ENCODE measurements around the gene INSIG1.

The INSIG1 gene

GRCh38 chr7:155303039-155303593 lies 5.4 kb downstream of the INSIG1 start:
- no peak for DNase-seq (ENCODE audit: low read depth in 2 of 2)

GRCh38 chr7:155303897-155304296 lies 6.2 kb downstream of the INSIG1 start:
- no peak for DNase-seq (ENCODE audit: low read depth in 2 of 2)

GRCh38 chr7:155305231-155305904 lies 7.7 kb downstream of the INSIG1 start:
- no peak for DNase-seq (ENCODE audit: low read depth in 2 of 2)

GRCh38 chr7:155306673-155307470 lies 9.2 kb downstream of the INSIG1 start:
- DNase-seq (ENCODE audit: low read depth in 2 of 2) = no peak

GRCh38 chr7:155308330-155309020 lies 10.8 kb downstream of the INSIG1 start:
- no peak for DNase-seq (ENCODE audit: low read depth in 2 of 2)

- no peak for DNase-seq (ENCODE audit: low read depth in 2 of 2)
Observed at GRCh38 chr7:155309021-155309338, 11.3 kb downstream of the INSIG1 start.

- no peak for DNase-seq (ENCODE audit: low read depth in 2 of 2)
Observed at GRCh38 chr7:155310425-155311114, 12.9 kb downstream of the INSIG1 start.

- no peak for DNase-seq (ENCODE audit: low read depth in 2 of 2)
Observed at GRCh38 chr7:155311826-155312537, 14.3 kb downstream of the INSIG1 start.

GRCh38 chr7:155312633-155313032 lies 15.0 kb downstream of the INSIG1 start:
- no peak for DNase-seq (ENCODE audit: low read depth in 2 of 2)

- no peak for DNase-seq (ENCODE audit: low read depth in 2 of 2)
Observed at GRCh38 chr7:155313096-155313495, 15.4 kb downstream of the INSIG1 start.

GRCh38 chr7:155315977-155316376 lies 18.3 kb downstream of the INSIG1 start:
- DNase-seq (ENCODE audit: low read depth in 2 of 2) = no peak

GRCh38 chr7:155316427-155317113 lies 18.9 kb downstream of the INSIG1 start:
- DNase-seq (ENCODE audit: low read depth in 2 of 2) = no peak

GRCh38 chr7:155317114-155317434 lies 19.4 kb downstream of the INSIG1 start:
- DNase-seq (ENCODE audit: low read depth in 2 of 2) = no peak

GRCh38 chr7:155318245-155318644 lies 20.6 kb downstream of the INSIG1 start:
- DNase-seq (ENCODE audit: low read depth in 2 of 2) = no peak

- DNase-seq (ENCODE audit: low read depth in 2 of 2) = no peak
Observed at GRCh38 chr7:155322530-155322929, 24.9 kb downstream of the INSIG1 start.

GRCh38 chr7:155323001-155323638 lies 25.4 kb downstream of the INSIG1 start:
- DNase-seq (ENCODE audit: low read depth in 2 of 2) = no peak

GRCh38 chr7:155324012-155324917 lies 26.6 kb downstream of the INSIG1 start:
- DNase-seq (ENCODE audit: low read depth in 2 of 2) = no peak

GRCh38 chr7:155324918-155325235 lies 27.2 kb downstream of the INSIG1 start:
- DNase-seq (ENCODE audit: low read depth in 2 of 2) = no peak

- DNase-seq (ENCODE audit: low read depth in 2 of 2) = no peak
Observed at GRCh38 chr7:155326385-155326784, 28.7 kb downstream of the INSIG1 start.
